GM12865 (cell line): ENCODE data around the gene GGT1.
"Not testable (repeated sequence)": the region's sequence is repeated elsewhere in the genome, so short reads cannot be mapped to it uniquely, and the experiment has no call there.

ENCODE experiments used
- DNase-seq: peaks from one replicate; pipeline ENCODE4 v3.0.0; 2010; ENCODE audit warnings: low read depth
- H3K4me3 ChIP-seq: 2 replicates; pipeline ENCODE4 v1.5.1; 2011; ENCODE audit warnings: mild to moderate bottlenecking, low read depth, low read length, control low read depth
- CTCF ChIP-seq: IDR thresholded peaks from 2 replicates; pipeline ENCODE4 v1.5.1; 2011; ENCODE audit warnings: low read length, control low read depth, low read depth, inconsistent platforms; ENCODE audit not compliant: insufficient read depth; ENCODE audit errors: missing control alignments

GGT1 gene

GRCh38 chr22:24602847-24603769, at the start of gene GGT1:
Gene GGT1 (plus strand): TSS chr22:24603193. CDS start chr22:24611082, 7,889 bp downstream.
- not testable (repeated sequence) for H3K4me3 ChIP-seq

GRCh38 chr22:24553597-24554312, 49.2 kb upstream of the GGT1 start:
- TF ChIP-seq CTCF = no peak
- no peak for DNase-seq

More at GRCh38 chr22:24602847-24603769, at the start of gene GGT1:
- not testable (repeated sequence) for DNase-seq

GRCh38 chr22:24554313-24555164, 48.5 kb upstream of the GGT1 start, which contains the start of gene GUCD1:
Gene GUCD1 (minus strand): TSS chr22:24555138. CDS start chr22:24554991, 147 bp downstream.
- H3K4me3 ChIP-seq = peak within 1 kb of the TSS; percentile 94
- TF ChIP-seq CTCF = no peak
- DNase-seq = peak; percentile 52

More at GRCh38 chr22:24553597-24554312, 49.2 kb upstream of the GGT1 start:
- peak overlapping the region; percentile 72 for H3K4me3 ChIP-seq

- no peak for TF ChIP-seq CTCF
- H3K4me3 ChIP-seq = peak within 1 kb of the TSS; percentile 94
- peak; percentile 99 for DNase-seq
These were observed 47.6 kb upstream of the GGT1 start, which contains the start of gene SNRPD3 for GRCh38 chr22:24555165-24556039. Gene SNRPD3 (plus strand): TSS chr22:24555999. CDS start chr22:24557675, 1,676 bp downstream.

DNA sequence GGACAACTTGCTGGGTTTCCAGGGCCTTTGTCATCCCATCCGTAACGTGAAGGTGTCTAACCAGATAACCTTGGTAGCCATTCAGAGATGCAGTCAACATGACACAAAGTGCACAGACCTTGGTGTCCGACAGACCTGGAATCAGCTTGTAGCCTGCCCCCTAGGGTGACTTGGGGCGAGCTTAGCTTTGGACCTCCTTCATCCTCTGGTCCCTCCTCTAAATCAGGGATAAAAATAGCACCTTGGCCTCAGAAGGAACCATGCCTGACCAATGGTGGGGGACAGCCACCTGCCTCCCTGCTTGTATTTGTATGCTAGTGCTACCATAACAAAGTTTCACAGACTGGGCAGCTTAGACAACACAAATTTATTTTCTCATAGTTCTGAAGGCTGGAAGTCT, 43.5 kb upstream of the GGT1 start:
- DNase-seq = peak; percentile 26
- TF ChIP-seq CTCF = no peak
- no peak overlapping the region for H3K4me3 ChIP-seq

GRCh38 chr22:24563246-24563645, 39.7 kb upstream of the GGT1 start:
- H3K4me3 ChIP-seq = no peak overlapping the region
- TF ChIP-seq CTCF = no peak
- no peak for DNase-seq
